Naive thymus-derived CD4-positive, alpha-beta T cell (primary cell): ENCODE results near the gene LGALS4. TPM values are rescaled to one million over a fixed set of nuclear protein-coding genes. Genes with fewer than 3 reads are reported as not detected.
"Not testable (repeated sequence)": the region's sequence is repeated elsewhere in the genome, so short reads cannot be mapped to it uniquely, and the experiment has no call there.

Experiments
- ATAC-seq: fragments of 150-1000 bp; cut with Tn5 transposase; 2 replicates; pipeline ENCODE4 v1.10.0; 2021; ENCODE audit warnings: mild to moderate bottlenecking, moderate library complexity
- CTCF ChIA-PET: fragments of 350-600 bp; sonication (Branson Sonifier 250); formaldehyde crosslinking; loops from one replicate; lab custom pipeline; 2021; ENCODE audit warnings: antibody characterized with exemption; lab: Charles Lee
- POLR2A ChIA-PET: fragments of 350-600 bp; sonication (Branson Sonifier 250); formaldehyde crosslinking; loops from one replicate; lab custom pipeline; 2021; ENCODE audit warnings: antibody characterized with exemption, inconsistent platforms; lab: Charles Lee
- DNase-seq, 9 donors: peaks; one replicate each; pipeline versions ENCODE4 v3.0.0 to v3.0.0-alpha.2; 2020 to 2022; ENCODE audit warnings: mixed read lengths in 1 of 9
- H3K27ac ChIP-seq: one replicate; pipeline ENCODE4 v1.7.0; 2013; ENCODE audit warnings: mild to moderate bottlenecking, low read depth, low read length, moderate library complexity
- H3K27me3 ChIP-seq, 2 donors: one replicate each; pipeline ENCODE4 v1.7.0; 2013; ENCODE audit warnings: low read length in 2 of 2, mild to moderate bottlenecking in 2 of 2, moderate library complexity in 2 of 2; ENCODE audit not compliant: control insufficient read depth in 2 of 2, insufficient read depth in 2 of 2
- H3K36me3 ChIP-seq, 3 experiments: 1 replicate in 2 of 3; 2 replicates in 1 of 3; pipeline ENCODE4 v1.7.0; 2013; ENCODE audit warnings: low read length in 3 of 3, mild to moderate bottlenecking in 3 of 3, moderate library complexity in 1 of 3; ENCODE audit not compliant: insufficient read depth in 3 of 3, control insufficient read depth in 2 of 3
- H3K4me1 ChIP-seq, 2 donors: one replicate each; pipeline ENCODE4 v1.7.0; 2013; ENCODE audit warnings: low read length in 2 of 2, mild to moderate bottlenecking in 2 of 2, moderate library complexity in 1 of 2; ENCODE audit not compliant: control insufficient read depth in 2 of 2, insufficient read depth in 2 of 2
- H3K4me3 ChIP-seq: 2 replicates; pipeline ENCODE4 v1.7.0; 2013; ENCODE audit warnings: mild to moderate bottlenecking, low read length
- H3K9me3 ChIP-seq, 3 experiments: 1 replicate in 2 of 3; 2 replicates in 1 of 3; pipeline ENCODE4 v1.7.0; 2013; ENCODE audit warnings: low read length in 3 of 3; ENCODE audit not compliant: control insufficient read depth in 2 of 3
- H3K27ac Mint-ChIP-seq, 9 donors: one replicate each; pipeline ENCODE4 v1.8.0; 2020 to 2022; ENCODE audit warnings: mixed read lengths in 9 of 9, mild to moderate bottlenecking in 8 of 9, moderate library complexity in 5 of 9, inconsistent platforms in 2 of 9
- H3K27me3 Mint-ChIP-seq, 5 donors: one replicate each; pipeline ENCODE4 v1.8.0; 2021 to 2022; ENCODE audit warnings: mixed read lengths in 5 of 5, mild to moderate bottlenecking in 1 of 5
- H3K36me3 Mint-ChIP-seq, 5 donors: one replicate each; pipeline ENCODE4 v1.8.0; 2020 to 2022; ENCODE audit warnings: mixed read lengths in 5 of 5, mild to moderate bottlenecking in 3 of 5, inconsistent platforms in 1 of 5
- H3K4me1 Mint-ChIP-seq, 7 donors: one replicate each; pipeline ENCODE4 v1.8.0; 2020 to 2022; ENCODE audit warnings: mixed read lengths in 7 of 7, mild to moderate bottlenecking in 3 of 7, inconsistent platforms in 1 of 7
- H3K4me3 Mint-ChIP-seq, 10 donors: one replicate each; pipeline ENCODE4 v1.8.0; 2020 to 2022; ENCODE audit warnings: mild to moderate bottlenecking in 10 of 10, mixed read lengths in 10 of 10, moderate library complexity in 6 of 10, inconsistent platforms in 2 of 10
- H3K9me3 Mint-ChIP-seq, 11 donors: one replicate each; pipeline ENCODE4 v1.8.0; 2020 to 2022; ENCODE audit warnings: mixed read lengths in 11 of 11, mild to moderate bottlenecking in 4 of 11, inconsistent platforms in 1 of 11, moderate library complexity in 1 of 11
- intact Hi-C, 2 donors: fragments of 100-400 bp; cut with micrococcal nuclease; formaldehyde crosslinking; loops; one replicate each; pipeline ENCODE4 v1.15.1; 2023
- polyA plus RNA-seq, 2 donors: library from polyadenylated mRNA; unstranded; fragments of 300-500 nt; fragmentation: Illumina TruSeq; gene quantifications; one replicate each; pipeline ENCODE4 v1.2.3, GENCODE V29; 2021
- total RNA-seq, 6 experiments: library from RNA in 5 of 6; stranded (reverse) in 5 of 6; gene quantifications; 1 replicate in 5 of 6; 2 replicates in 1 of 6; pipeline ENCODE4 v1.2.3 and lab custom pipeline; 2021 to 2026

The LGALS4 gene
- total and polyA plus RNA-seq, 7 experiments from 2014 or later, result 0.13 to 9.8 (median 5.0) TPM

- no peak overlapping the region for H3K4me3 ChIP-seq
- H3K36me3 ChIP-seq, result peaks cover 0 to 10% (median 0%) of the 10 kb centered on the region in 3 experiments
- H3K9me3 ChIP-seq, result no peaks in the 10 kb centered on the region
- ATAC-seq (no peak), DNase-seq (no peak)
- Mint-ChIP-seq H3K27me3 (no peaks in the 10 kb centered on the region), H3K4me1 (peaks cover 5 to 10% (median 8%) of the 10 kb centered on the region in 7 donors), H3K4me3 (peak overlapping the region in 5 of 10 donors; percentile 14 to 66 (median 50)), H3K9me3 (no peaks in the 10 kb centered on the region), H3K27ac (peak overlapping the region in 1 of 9 donors; percentile 3), H3K36me3 (peaks cover 0 to 10% (median 5%) of the 10 kb centered on the region in 5 donors)
- intact Hi-C loops, result no loop called here
- ChIA-PET CTCF (interaction anchor here (0.6 kb wide), 2 partner anchors 28 to 82 kb away, joined by 3 read pairs; no protein-coding TSS in a partner anchor), POLR2A (no interaction called here)
- no peak overlapping the region for H3K27ac ChIP-seq
- no peaks in the 10 kb centered on the region for H3K27me3 ChIP-seq
- H3K4me1 ChIP-seq, result no peaks in the 10 kb centered on the region
Observed at GRCh38 chr19:38805180-38805579, 7.6 kb downstream of the LGALS4 start.

GRCh38 chr19:38803543-38803942, 9.2 kb downstream of the LGALS4 start:
- Mint-ChIP-seq H3K4me1 (peaks cover 5 to 10% (median 8%) of the 10 kb centered on the region in 7 donors), H3K27me3 (no peaks in the 10 kb centered on the region), H3K4me3 (no peak overlapping the region), H3K27ac (no peak overlapping the region), H3K36me3 (peaks cover 2 to 11% (median 5%) of the 10 kb centered on the region in 5 donors), H3K9me3 (no peaks in the 10 kb centered on the region)
- DNase-seq (no peak), ATAC-seq (no peak)
- H3K27me3 ChIP-seq, result no peaks in the 10 kb centered on the region
- POLR2A ChIA-PET, result no interaction called here
- no peak overlapping the region for H3K4me3 ChIP-seq
- H3K4me1 ChIP-seq, result no peaks in the 10 kb centered on the region
- no peaks in the 10 kb centered on the region for H3K9me3 ChIP-seq
- peaks cover 0 to 10% (median 0%) of the 10 kb centered on the region in 3 experiments for H3K36me3 ChIP-seq
- intact Hi-C loops, result no loop called here
- CTCF ChIA-PET, result no interaction called here
- H3K27ac ChIP-seq, result no peak overlapping the region

GRCh38 chr19:38801359-38802095, 11.2 kb downstream of the LGALS4 start:
- POLR2A ChIA-PET, result interaction anchor here (0.5 to 1.1 kb wide), 2 partner anchors 10 to 180 kb away, joined by 3 read pairs; no protein-coding TSS in a partner anchor
- CTCF ChIA-PET, result interaction anchor here (0.5 kb wide), 1 partner anchor 416 kb away, joined by 4 read pairs; no protein-coding TSS in a partner anchor
- intact Hi-C loops, result no loop called here

GRCh38 chr19:38800577-38801347, 12.0 kb downstream of the LGALS4 start:
- intact Hi-C loops, result no loop called here

More at GRCh38 chr19:38801359-38802095, 11.2 kb downstream of the LGALS4 start:
- Mint-ChIP-seq H3K4me1 (peaks cover 5 to 8% (median 6%) of the 10 kb centered on the region in 7 donors), H3K9me3 (no peaks in the 10 kb centered on the region), H3K27ac (no peak overlapping the region), H3K27me3 (no peaks in the 10 kb centered on the region), H3K4me3 (no peak overlapping the region), H3K36me3 (peaks cover 0 to 11% (median 4%) of the 10 kb centered on the region in 5 donors)
- Histone ChIP-seq H3K9me3 (no peaks in the 10 kb centered on the region), H3K4me3 (no peak overlapping the region), H3K27ac (no peak overlapping the region), H3K4me1 (no peaks in the 10 kb centered on the region), H3K36me3 (peaks cover 0 to 10% (median 0%) of the 10 kb centered on the region in 3 experiments), H3K27me3 (no peaks in the 10 kb centered on the region)
- no peak for ATAC-seq
- no peak for DNase-seq

GRCh38 chr19:38799104-38799503, 13.6 kb downstream of the LGALS4 start:
- H3K27me3 ChIP-seq, result no peaks in the 10 kb centered on the region
- Mint-ChIP-seq H3K36me3 (peaks cover 0 to 4% (median 2%) of the 10 kb centered on the region in 5 donors), H3K4me3 (no peak overlapping the region), H3K4me1 (peaks cover 0 to under 1% (median 0%) of the 10 kb centered on the region in 7 donors), H3K27me3 (peaks cover 0 to 6% (median 0%) of the 10 kb centered on the region in 5 donors), H3K9me3 (no peaks in the 10 kb centered on the region), H3K27ac (no peak overlapping the region)
- CTCF ChIA-PET, result interaction anchor here (0.6 kb wide), 1 partner anchor 23 kb away, joined by 4 read pairs; no protein-coding TSS in a partner anchor
- no peak overlapping the region for H3K27ac ChIP-seq
- intact Hi-C loops, result no loop called here
- no peaks in the 10 kb centered on the region for H3K9me3 ChIP-seq
- ATAC-seq (no peak), DNase-seq (no peak)
- POLR2A ChIA-PET, result no interaction called here
- H3K36me3 ChIP-seq, result peaks cover 0 to 10% (median 0%) of the 10 kb centered on the region in 3 experiments
- no peaks in the 10 kb centered on the region for H3K4me1 ChIP-seq
- H3K4me3 ChIP-seq, result no peak overlapping the region

More at GRCh38 chr19:38800577-38801347, 12.0 kb downstream of the LGALS4 start:
- Histone ChIP-seq H3K36me3 (peaks cover 0 to 10% (median 0%) of the 10 kb centered on the region in 3 experiments), H3K4me1 (no peaks in the 10 kb centered on the region), H3K9me3 (no peaks in the 10 kb centered on the region), H3K27ac (no peak overlapping the region), H3K4me3 (no peak overlapping the region), H3K27me3 (no peaks in the 10 kb centered on the region)
- Mint-ChIP-seq H3K9me3 (no peaks in the 10 kb centered on the region), H3K4me3 (no peak overlapping the region), H3K27me3 (peaks cover 0 to 2% (median 0%) of the 10 kb centered on the region in 5 donors), H3K4me1 (peaks cover 5 to 8% (median 6%) of the 10 kb centered on the region in 7 donors), H3K36me3 (peaks cover 0 to 11% (median 4%) of the 10 kb centered on the region in 5 donors), H3K27ac (no peak overlapping the region)
- ChIA-PET POLR2A (no interaction called here), CTCF (interaction anchor here (0.6 kb wide), 2 partner anchors 17 to 87 kb away, joined by 3 read pairs; no protein-coding TSS in a partner anchor)
- DNase-seq (no peak), ATAC-seq (no peak)

- H3K27ac Mint-ChIP-seq, DNase-seq, H3K27me3 Mint-ChIP-seq, CTCF ChIA-PET, H3K36me3 Mint-ChIP-seq, H3K9me3 ChIP-seq, H3K4me3 ChIP-seq, H3K9me3 Mint-ChIP-seq, H3K27ac ChIP-seq, ATAC-seq, H3K36me3 ChIP-seq, H3K4me1 Mint-ChIP-seq, H3K4me1 ChIP-seq, H3K4me3 Mint-ChIP-seq, intact Hi-C loops, POLR2A ChIA-PET, H3K27me3 ChIP-seq: not testable (repeated sequence)
Observed at GRCh38 chr19:38797781-38798180, 15.0 kb downstream of the LGALS4 start.
